HepG2 (cell line): ENCODE results near the gene CDK3. TPM values are rescaled to one million over a fixed set of nuclear protein-coding genes. Genes with fewer than 3 reads are reported as not detected.
A peak's percentile ranks its signal among the peaks of the same experiment; 100 is the strongest.

ENCODE experiments used
- ATAC-seq: fragments of 200-7000 bp; cut with Tn5 transposase; 3 replicates; pipeline ENCODE4 v1.9.1; 2020; ENCODE audit warnings: mild to moderate bottlenecking, moderate library complexity
- BruUV-seq: library from RNA; stranded (reverse); fragments of 400-500 nt; replicated peaks from 2 replicates; lab custom pipeline; 2021; lab: Mats Ljungman, UMichigan
- CTCF ChIA-PET: fragments of 300-600 bp; formaldehyde crosslinking; extraction: SDS; loops from one replicate; lab custom pipeline; 2021; ENCODE audit warnings: low total read pairs, inconsistent platforms, low intra/inter-chr PET ratio; lab: Yijun Ruan, JAX
- POLR2A ChIA-PET: fragments of 350-600 bp; sonication (Branson Sonifier 250); formaldehyde crosslinking; loops from one replicate; lab custom pipeline; 2020; ENCODE audit warnings: antibody characterized with exemption, inconsistent platforms; lab: Yijun Ruan, JAX
- DNase-seq: peaks from one replicate; pipeline ENCODE4 v3.0.0-alpha.2; 2015; ENCODE audit warnings: low spot score
- FAIRE-seq: peaks from 3 replicates; lab custom pipeline; 2011; peaks lifted over from hg19 to GRCh38; lab: Jason Lieb, UNC
- H2AFZ ChIP-seq: one replicate; pipeline ENCODE4 v1.6.1; 2011; ENCODE audit warnings: low read length, inconsistent platforms
- H3K27ac ChIP-seq: fragments of 300-600 bp; 3 replicates; pipeline ENCODE4 v1.8.0; 2011; ENCODE audit warnings: mixed run types, mild to moderate bottlenecking, mixed read lengths, low read length, inconsistent platforms; ENCODE audit not compliant: insufficient read depth; ENCODE audit errors: extremely low read length
- H3K27me3 ChIP-seq, 2 experiments: fragments of 200-600 bp in 1 of 2; 2 replicates in 1 of 2; 3 replicates in 1 of 2; pipeline versions ENCODE4 v1.6.0 to v1.8.0; 2011; ENCODE audit warnings: low read length in 2 of 2, mild to moderate bottlenecking in 2 of 2, moderate library complexity in 2 of 2, inconsistent platforms in 1 of 2; ENCODE audit not compliant: insufficient read depth in 2 of 2, control insufficient read depth in 1 of 2
- H3K36me3 ChIP-seq, 2 experiments: fragments of 200-600 bp in 1 of 2; replicated peaks in 1 of 2; 2 replicates in 1 of 2; 3 replicates in 1 of 2; pipeline versions ENCODE4 v1.5.1 to v1.8.0; 2011; ENCODE audit warnings: low read length in 2 of 2, inconsistent platforms in 1 of 2; ENCODE audit not compliant: insufficient read depth in 2 of 2, control insufficient read depth in 1 of 2
- H3K4me1 ChIP-seq: 2 replicates; pipeline ENCODE4 v1.5.1; 2012; ENCODE audit warnings: low read length, inconsistent platforms; ENCODE audit not compliant: insufficient read depth
- H3K4me2 ChIP-seq: 2 replicates; pipeline ENCODE4 v1.6.0; 2011; ENCODE audit warnings: low read depth, low read length, inconsistent platforms
- H3K4me3 ChIP-seq, 3 experiments: fragments of 200-600 bp in 1 of 3; sonication (generic), shearing (Covaris generic) in 1 of 3; replicated peaks in 1 of 3; 2 replicates each; pipeline ENCODE4 v1.5.1; 2011 to 2016; ENCODE audit warnings: low read length in 3 of 3, inconsistent platforms in 2 of 3, low read depth in 2 of 3, mild to moderate bottlenecking in 2 of 3, control low read depth in 1 of 3, mixed read lengths in 1 of 3; ENCODE audit not compliant: insufficient read depth in 1 of 3
- H3K79me2 ChIP-seq: one replicate; pipeline ENCODE4 v1.6.1; 2011; ENCODE audit warnings: low read length, inconsistent platforms; ENCODE audit not compliant: insufficient read depth
- H3K9ac ChIP-seq: 2 replicates; pipeline ENCODE4 v1.6.0; 2011; ENCODE audit warnings: mild to moderate bottlenecking, low read depth, low read length, inconsistent platforms; ENCODE audit not compliant: insufficient read depth
- H3K9me3 ChIP-seq: 2 replicates; pipeline ENCODE4 v1.5.1; 2012; ENCODE audit warnings: mild to moderate bottlenecking, low read length
- H4K20me1 ChIP-seq: 2 replicates; pipeline ENCODE4 v1.6.0; 2011; ENCODE audit warnings: inconsistent platforms, mild to moderate bottlenecking, low read length, moderate library complexity; ENCODE audit not compliant: insufficient read depth
- CC2D1A ChIP-seq: sonication (generic); formaldehyde crosslinking; IDR thresholded peaks from 2 replicates; pipeline ENCODE4 v1.8.1; 2023; ENCODE audit warnings: mild to moderate bottlenecking, missing genetic modification reagents
- CSRNP1 ChIP-seq: sonication (generic); formaldehyde crosslinking; IDR thresholded peaks from 2 replicates; pipeline ENCODE4 v1.8.1; 2023; ENCODE audit warnings: mild to moderate bottlenecking, missing genetic modification reagents
- DPF2 ChIP-seq: sonication (generic); formaldehyde crosslinking; IDR thresholded peaks from 2 replicates; pipeline ENCODE4 v1.4.0; 2020; ENCODE audit warnings: mild to moderate bottlenecking, low read depth, missing genetic modification reagents, borderline replicate concordance
- KMT2B ChIP-seq: IDR thresholded peaks from 2 replicates; pipeline ENCODE4 v1.6.1; 2016; ENCODE audit warnings: missing genetic modification reagents, missing compliant biosample characterization
- SKI ChIP-seq: fragments of 450-650 bp; IDR thresholded peaks from one replicate; pipeline ENCODE4 v1.6.1; 2018; ENCODE audit warnings: mild to moderate bottlenecking; ENCODE audit not compliant: partially characterized antibody
- SMARCE1 ChIP-seq: fragments of 450-650 bp; IDR thresholded peaks from 2 replicates; pipeline ENCODE4 v1.6.1; 2017; ENCODE audit warnings: borderline replicate concordance
- ZBTB2 ChIP-seq: sonication (generic); formaldehyde crosslinking; IDR thresholded peaks from 2 replicates; pipeline ENCODE4 v1.8.0; 2022; ENCODE audit warnings: low read depth, missing genetic modification reagents
- ZBTB38 ChIP-seq: sonication (generic); formaldehyde crosslinking; IDR thresholded peaks from 2 replicates; pipeline ENCODE4 v1.5.1; 2020; ENCODE audit warnings: mild to moderate bottlenecking, missing genetic modification reagents
- WGBS: methylation state at CpG from one replicate; pipeline ENCODE4 v1.1.6; 2017; ENCODE audit warnings: low lambda C conversion rate; 5-methylcytosine and 5-hydroxymethylcytosine counted together
- in situ Hi-C: cut with HindIII; loops from 2 replicates; pipeline ENCODE4 v1.10.0; 2017; ENCODE audit warnings: low pct_unique_long_range_greater_than_20kb; ENCODE audit not compliant: extremely low pct_ligation_motif_present
- intact Hi-C: fragments of 100-400 bp; cut with micrococcal nuclease; formaldehyde crosslinking; loops from one replicate; pipeline ENCODE4 v1.10.0; 2022; ENCODE audit not compliant: unreplicated experiment
- polyA plus RNA-seq, 8 experiments: library from polyadenylated mRNA; depleted of rRNA in 3 of 8; stranded (reverse) in 7 of 8; unstranded in 1 of 8; fragments of >200 nt; fragmentation: Illumina TruSeq in 4 of 8; extraction: Trizol in 4 of 8; gene quantifications; 2 replicates each; pipeline versions ENCODE4 v1.2.1 to v1.2.3, GENCODE V29; 2011 to 2016; ENCODE audit warnings: low read depth in 4 of 8, missing spikeins in 1 of 8, mixed read lengths in 1 of 8; ENCODE audit not compliant: insufficient read depth in 1 of 8
- total RNA-seq, 5 experiments: library from RNA; depleted of rRNA; stranded (reverse); fragments of >200 nt; fragmentation: Illumina TruSeq; extraction: Trizol; gene quantifications; 2 replicates each; pipeline ENCODE4 v1.2.3, GENCODE V29; 2016; ENCODE audit warnings: low read depth in 1 of 5
- TF ChIP-seq, protein P1 (sequence below): IDR thresholded peaks from 2 replicates; pipeline ENCODE4 v1.6.1; 2016; ENCODE audit warnings: low read depth, missing genetic modification reagents, missing compliant biosample characterization

CDK3 gene
- total and polyA plus RNA-seq, 2 of the 13 experiments (the other 11 are each of a cell fraction or from before 2014, with no cell fraction given): 5.8 to 11.4 TPM

- POLR2A ChIA-PET: interaction anchor here (0.9 to 2.0 kb wide), 12 partner anchors 9 to 138 kb away, joined by 3 to 9 read pairs (median 4); partner anchors contain the start of genes ACOX1, CDK3, EVPL and FBF1
- ATAC-seq (peak; percentile 92), FAIRE-seq (peak; percentile 77), DNase-seq (peak; percentile 72)
- Histone ChIP-seq H3K27me3 (no peaks in the 10 kb centered on the region), H2AFZ (no peak overlapping the region), H3K36me3 (peaks cover 4 to 5% of the 10 kb centered on the region in 2 experiments; a peak in 3 of 5 replicates), H3K4me2 (no peak overlapping the region), H4K20me1 (no peaks in the 10 kb centered on the region), H3K4me1 (peaks cover 5% of the 10 kb centered on the region; the same call in 1 of the 2 replicates), H3K9me3 (no peaks in the 10 kb centered on the region), H3K9ac (no peak overlapping the region), H3K79me2 (no peaks in the 10 kb centered on the region), H3K4me3 (no peak overlapping the region), H3K27ac (no peak overlapping the region)
- in situ Hi-C loops (no loop called here), intact Hi-C loops (loop anchor here (1.0 to 2.0 kb wide), 2 partner anchors 42 to 168 kb away; no protein-coding TSS in a partner anchor)
- WGBS: 55% methylated on average over 19 of the region's 19 CpGs
- no TSS peak for BruUV-seq
- CTCF ChIA-PET: interaction anchor here (1.1 to 1.9 kb wide), 4 partner anchors 9 to 265 kb away, joined by 4 to 7 read pairs (median 5); no protein-coding TSS in a partner anchor
- no peak for TF ChIP-seq KMT2B (CRISPR knock-in tag)
- peak; percentile 82 for TF ChIP-seq ZBTB38 (CRISPR knock-in tag)
- TF ChIP-seq SMARCE1: no peak
- no peak for TF ChIP-seq ZBTB2 (CRISPR knock-in tag)
- TF ChIP-seq CSRNP1 (CRISPR knock-in tag): peak; percentile 42; the same call in 1 of the 2 replicates
- TF ChIP-seq, protein P1, sequence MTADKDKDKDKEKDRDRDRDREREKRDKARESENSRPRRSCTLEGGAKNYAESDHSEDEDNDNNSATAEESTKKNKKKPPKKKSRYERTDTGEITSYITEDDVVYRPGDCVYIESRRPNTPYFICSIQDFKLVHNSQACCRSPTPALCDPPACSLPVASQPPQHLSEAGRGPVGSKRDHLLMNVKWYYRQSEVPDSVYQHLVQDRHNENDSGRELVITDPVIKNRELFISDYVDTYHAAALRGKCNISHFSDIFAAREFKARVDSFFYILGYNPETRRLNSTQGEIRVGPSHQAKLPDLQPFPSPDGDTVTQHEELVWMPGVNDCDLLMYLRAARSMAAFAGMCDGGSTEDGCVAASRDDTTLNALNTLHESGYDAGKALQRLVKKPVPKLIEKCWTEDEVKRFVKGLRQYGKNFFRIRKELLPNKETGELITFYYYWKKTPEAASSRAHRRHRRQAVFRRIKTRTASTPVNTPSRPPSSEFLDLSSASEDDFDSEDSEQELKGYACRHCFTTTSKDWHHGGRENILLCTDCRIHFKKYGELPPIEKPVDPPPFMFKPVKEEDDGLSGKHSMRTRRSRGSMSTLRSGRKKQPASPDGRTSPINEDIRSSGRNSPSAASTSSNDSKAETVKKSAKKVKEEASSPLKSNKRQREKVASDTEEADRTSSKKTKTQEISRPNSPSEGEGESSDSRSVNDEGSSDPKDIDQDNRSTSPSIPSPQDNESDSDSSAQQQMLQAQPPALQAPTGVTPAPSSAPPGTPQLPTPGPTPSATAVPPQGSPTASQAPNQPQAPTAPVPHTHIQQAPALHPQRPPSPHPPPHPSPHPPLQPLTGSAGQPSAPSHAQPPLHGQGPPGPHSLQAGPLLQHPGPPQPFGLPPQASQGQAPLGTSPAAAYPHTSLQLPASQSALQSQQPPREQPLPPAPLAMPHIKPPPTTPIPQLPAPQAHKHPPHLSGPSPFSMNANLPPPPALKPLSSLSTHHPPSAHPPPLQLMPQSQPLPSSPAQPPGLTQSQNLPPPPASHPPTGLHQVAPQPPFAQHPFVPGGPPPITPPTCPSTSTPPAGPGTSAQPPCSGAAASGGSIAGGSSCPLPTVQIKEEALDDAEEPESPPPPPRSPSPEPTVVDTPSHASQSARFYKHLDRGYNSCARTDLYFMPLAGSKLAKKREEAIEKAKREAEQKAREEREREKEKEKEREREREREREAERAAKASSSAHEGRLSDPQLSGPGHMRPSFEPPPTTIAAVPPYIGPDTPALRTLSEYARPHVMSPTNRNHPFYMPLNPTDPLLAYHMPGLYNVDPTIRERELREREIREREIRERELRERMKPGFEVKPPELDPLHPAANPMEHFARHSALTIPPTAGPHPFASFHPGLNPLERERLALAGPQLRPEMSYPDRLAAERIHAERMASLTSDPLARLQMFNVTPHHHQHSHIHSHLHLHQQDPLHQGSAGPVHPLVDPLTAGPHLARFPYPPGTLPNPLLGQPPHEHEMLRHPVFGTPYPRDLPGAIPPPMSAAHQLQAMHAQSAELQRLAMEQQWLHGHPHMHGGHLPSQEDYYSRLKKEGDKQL (CRISPR knock-in tag): no peak
- TF ChIP-seq DPF2: no peak
- no peak for TF ChIP-seq CC2D1A (CRISPR knock-in tag)
- no peak for TF ChIP-seq SKI
These were observed 13.7 kb downstream of the CDK3 start for GRCh38 chr17:76014100-76014924.
